Cardiac muscle cell (in vitro differentiated cells and primary cell): Measurements from ENCODE around the gene RALGPS1. TPM values are rescaled to one million over a fixed set of nuclear protein-coding genes. Genes with fewer than 3 reads are reported as not detected.
A peak's percentile ranks its signal among the peaks of the same experiment; 100 is the strongest.

ENCODE experiments used
- DNase-seq, 2 donors: peaks; one replicate each; pipeline versions ENCODE4 v3.0.0 to v3.0.0-alpha.2; 2010 to 2017; ENCODE audit warnings: low read depth in 1 of 2, low spot score in 1 of 2
- H3K27ac ChIP-seq: fragments of 200-600 bp; sonication (generic); 2 replicates; pipeline ENCODE4 v1.5.1; 2016
- H3K27me3 ChIP-seq: fragments of 200-600 bp; sonication (generic); 2 replicates; pipeline ENCODE4 v1.6.0; 2016; ENCODE audit warnings: control low read depth
- H3K36me3 ChIP-seq: fragments of 200-600 bp; sonication (generic); 2 replicates; pipeline ENCODE4 v1.5.1; 2016; ENCODE audit warnings: control low read depth
- H3K4me1 ChIP-seq: fragments of 200-600 bp; sonication (generic); 2 replicates; pipeline ENCODE4 v1.8.1; 2017; ENCODE audit warnings: low read depth, mild to moderate bottlenecking, mixed run types
- H3K4me3 ChIP-seq: fragments of 200-600 bp; sonication (generic); 2 replicates; pipeline ENCODE4 v1.5.1; 2016; ENCODE audit warnings: mild to moderate bottlenecking
- H3K9me3 ChIP-seq: fragments of 200-600 bp; sonication (generic); 2 replicates; pipeline ENCODE4 v1.5.1; 2017; ENCODE audit warnings: low read depth, mild to moderate bottlenecking, control low read depth
- CTCF ChIP-seq: IDR thresholded peaks from 2 replicates; pipeline ENCODE4 v1.5.1; 2012; ENCODE audit warnings: low read depth, mild to moderate bottlenecking, low read length
- polyA plus RNA-seq: library from polyadenylated mRNA; unstranded; fragments of >200 nt; fragmentation: Nextera tagmentation; extraction: Ambion mirVana; gene quantifications from 2 replicates; pipeline ENCODE4 v1.2.1, GENCODE V29; 2016
- total RNA-seq: library from RNA; depleted of rRNA; stranded (reverse); fragments of >200 nt; gene quantifications from 2 replicates; pipeline ENCODE4 v1.2.3, GENCODE V29; 2016

The RALGPS1 gene
- total and polyA plus RNA-seq, 2 experiments from 2014 or later: 14.1 to 16.1 TPM

GRCh38 chr9:127198587-127198986 is 284.0 kb downstream of the RALGPS1 start:
- DNase-seq: no peak
- H3K36me3 ChIP-seq: no peaks in the 10 kb centered on the region
- no peak overlapping the region for H3K27ac ChIP-seq
- no peaks in the 10 kb centered on the region for H3K9me3 ChIP-seq
- TF ChIP-seq CTCF: no peak
- H3K4me1 ChIP-seq: peaks cover 3% of the 10 kb centered on the region
- no peaks in the 10 kb centered on the region for H3K27me3 ChIP-seq
- no peak overlapping the region for H3K4me3 ChIP-seq

GRCh38 chr9:127199001-127199791 is 284.6 kb downstream of the RALGPS1 start:
- H3K4me1 ChIP-seq: peaks cover 3% of the 10 kb centered on the region
- H3K27ac ChIP-seq: no peak overlapping the region
- TF ChIP-seq CTCF: peak; percentile 87
- H3K4me3 ChIP-seq: no peak overlapping the region
- peak; percentile 82 to 89 for DNase-seq
- H3K9me3 ChIP-seq: no peaks in the 10 kb centered on the region
- H3K27me3 ChIP-seq: no peaks in the 10 kb centered on the region
- no peaks in the 10 kb centered on the region for H3K36me3 ChIP-seq

- Histone ChIP-seq H3K9me3 (no peaks in the 10 kb centered on the region), H3K27me3 (no peaks in the 10 kb centered on the region), H3K4me1 (peaks cover 3% of the 10 kb centered on the region), H3K4me3 (no peak overlapping the region), H3K36me3 (no peaks in the 10 kb centered on the region), H3K27ac (no peak overlapping the region)
- DNase-seq: no peak
- no peak for TF ChIP-seq CTCF
Measured at GRCh38 chr9:127200106-127200862, 285.7 kb downstream of the RALGPS1 start.

- no peak overlapping the region for H3K27ac ChIP-seq
- peaks cover 3% of the 10 kb centered on the region for H3K4me1 ChIP-seq
- DNase-seq: no peak
- no peak overlapping the region for H3K4me3 ChIP-seq
- no peaks in the 10 kb centered on the region for H3K36me3 ChIP-seq
- H3K27me3 ChIP-seq: no peaks in the 10 kb centered on the region
- H3K9me3 ChIP-seq: no peaks in the 10 kb centered on the region
- no peak for TF ChIP-seq CTCF
Measured at GRCh38 chr9:127201071-127201541, 286.5 kb downstream of the RALGPS1 start.

GRCh38 chr9:127201731-127202130 is 287.1 kb downstream of the RALGPS1 start:
- no peak for DNase-seq
- no peak overlapping the region for H3K4me3 ChIP-seq
- H3K4me1 ChIP-seq: peaks cover 3% of the 10 kb centered on the region
- no peaks in the 10 kb centered on the region for H3K36me3 ChIP-seq
- H3K27me3 ChIP-seq: no peaks in the 10 kb centered on the region
- H3K27ac ChIP-seq: no peak overlapping the region
- no peaks in the 10 kb centered on the region for H3K9me3 ChIP-seq
- TF ChIP-seq CTCF: no peak
